GM19238 (cell line): ENCODE results near the gene ATP6V0C.

Source experiments
- DNase-seq: peaks from one replicate; pipeline ENCODE4 v3.0.0; 2011; ENCODE audit warnings: low spot score; ENCODE audit not compliant: insufficient read length

The ATP6V0C gene

DNA sequence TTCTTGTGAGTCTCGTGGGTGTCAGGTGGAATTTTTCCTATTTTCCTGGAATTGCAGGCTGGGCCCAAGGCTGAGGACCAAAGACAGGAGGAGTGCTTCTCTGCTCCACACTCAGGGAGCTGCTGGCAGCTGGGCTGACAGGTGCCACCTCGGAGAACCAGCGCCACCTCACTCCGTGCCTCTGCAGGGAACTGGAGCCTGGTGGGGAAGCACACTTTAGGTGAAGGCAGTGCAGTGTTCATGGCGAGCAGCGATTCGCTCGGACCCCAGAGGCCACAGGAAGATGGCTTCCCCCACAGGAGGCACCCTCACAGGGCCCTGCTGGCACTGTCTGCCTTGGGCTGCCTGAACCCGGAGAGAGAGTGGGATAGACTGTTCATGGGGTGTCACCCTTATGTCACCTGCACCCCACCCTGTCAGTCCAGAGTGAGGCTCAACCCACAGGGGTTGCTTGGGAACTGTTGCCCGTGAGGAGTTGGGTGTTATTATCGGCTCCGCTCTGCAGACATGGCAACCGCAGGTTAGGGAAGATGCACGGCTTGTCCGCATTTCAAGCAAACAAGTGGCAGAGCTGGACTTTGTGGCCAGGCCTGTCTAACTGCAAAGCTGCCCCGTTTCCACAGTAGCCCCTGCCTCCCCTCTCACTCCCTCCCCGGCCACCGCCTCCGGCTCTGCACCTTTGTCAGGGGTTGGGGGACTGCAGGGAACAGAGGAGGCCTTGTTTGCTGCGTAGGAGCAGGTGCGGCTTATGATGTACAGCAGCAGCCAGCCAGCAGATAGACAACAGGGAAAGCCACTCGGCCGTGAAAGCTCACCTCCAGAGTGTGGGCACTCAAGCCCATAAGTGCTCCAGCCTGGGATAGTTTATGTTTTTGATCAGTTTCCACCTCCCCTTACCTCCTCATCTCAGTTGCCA is 23.3 kb upstream of the ATP6V0C start:
- DNase-seq: no peak

- no peak for DNase-seq
Observed at GRCh38 chr16:2492292-2492691, 21.5 kb upstream of the ATP6V0C start.

- DNase-seq: no peak
Observed at GRCh38 chr16:2493605-2494004, 20.1 kb upstream of the ATP6V0C start.

DNA sequence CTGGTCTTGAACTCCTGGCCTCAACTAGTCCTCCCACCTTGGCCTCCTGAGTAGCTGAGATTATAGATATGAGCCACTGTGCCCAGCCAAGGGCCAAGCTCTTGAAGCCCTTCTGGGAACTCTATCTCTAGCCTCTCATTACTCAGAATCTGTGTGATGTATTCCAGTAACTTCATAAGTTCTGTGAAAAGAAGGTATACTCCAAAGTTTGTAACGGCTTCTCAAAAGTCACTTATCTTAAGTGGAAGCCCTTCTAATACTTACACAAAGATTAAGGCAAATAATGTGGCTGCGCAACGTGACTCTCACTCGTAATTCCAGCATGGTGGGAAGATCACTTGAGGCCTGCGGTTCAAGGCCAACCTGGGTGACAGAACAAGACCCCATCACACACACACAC is 19.1 kb upstream of the ATP6V0C start:
- no peak for DNase-seq

GRCh38 chr16:2495041-2495440 is 18.7 kb upstream of the ATP6V0C start:
- DNase-seq: no peak

DNA sequence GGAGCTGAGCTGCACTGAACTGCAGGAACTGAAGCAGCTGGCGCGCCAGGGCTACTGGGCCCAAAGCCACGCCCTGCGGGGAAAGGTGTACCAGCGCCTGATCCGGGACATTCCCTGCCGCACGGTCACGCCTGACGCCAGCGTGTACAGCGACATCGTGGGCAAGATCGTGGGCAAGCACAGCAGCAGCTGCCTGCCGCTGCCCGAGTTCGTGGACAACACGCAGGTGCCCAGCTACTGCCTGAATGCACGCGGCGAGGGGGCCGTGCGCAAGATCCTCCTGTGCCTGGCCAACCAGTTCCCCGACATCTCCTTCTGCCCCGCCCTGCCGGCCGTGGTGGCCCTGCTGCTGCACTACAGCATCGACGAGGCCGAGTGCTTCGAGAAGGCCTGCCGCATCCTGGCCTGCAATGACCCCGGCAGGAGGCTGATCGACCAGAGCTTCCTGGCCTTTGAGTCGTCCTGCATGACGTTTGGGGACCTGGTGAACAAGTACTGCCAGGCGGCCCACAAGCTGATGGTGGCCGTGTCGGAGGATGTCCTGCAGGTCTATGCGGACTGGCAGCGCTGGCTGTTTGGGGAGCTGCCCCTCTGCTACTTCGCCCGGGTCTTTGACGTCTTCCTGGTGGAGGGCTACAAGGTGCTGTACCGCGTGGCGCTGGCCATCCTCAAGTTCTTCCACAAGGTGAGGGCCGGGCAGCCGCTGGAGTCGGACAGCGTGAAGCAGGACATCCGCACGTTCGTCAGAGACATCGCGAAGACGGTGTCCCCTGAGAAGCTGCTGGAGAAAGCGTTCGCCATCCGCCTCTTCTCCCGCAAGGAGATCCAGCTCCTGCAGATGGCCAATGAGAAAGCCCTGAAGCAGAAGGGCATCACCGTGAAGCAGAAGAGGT is 17.3 kb upstream of the ATP6V0C start:
- DNase-seq: no peak

- no peak for DNase-seq
Observed at GRCh38 chr16:2497116-2497630, 16.6 kb upstream of the ATP6V0C start.

DNA sequence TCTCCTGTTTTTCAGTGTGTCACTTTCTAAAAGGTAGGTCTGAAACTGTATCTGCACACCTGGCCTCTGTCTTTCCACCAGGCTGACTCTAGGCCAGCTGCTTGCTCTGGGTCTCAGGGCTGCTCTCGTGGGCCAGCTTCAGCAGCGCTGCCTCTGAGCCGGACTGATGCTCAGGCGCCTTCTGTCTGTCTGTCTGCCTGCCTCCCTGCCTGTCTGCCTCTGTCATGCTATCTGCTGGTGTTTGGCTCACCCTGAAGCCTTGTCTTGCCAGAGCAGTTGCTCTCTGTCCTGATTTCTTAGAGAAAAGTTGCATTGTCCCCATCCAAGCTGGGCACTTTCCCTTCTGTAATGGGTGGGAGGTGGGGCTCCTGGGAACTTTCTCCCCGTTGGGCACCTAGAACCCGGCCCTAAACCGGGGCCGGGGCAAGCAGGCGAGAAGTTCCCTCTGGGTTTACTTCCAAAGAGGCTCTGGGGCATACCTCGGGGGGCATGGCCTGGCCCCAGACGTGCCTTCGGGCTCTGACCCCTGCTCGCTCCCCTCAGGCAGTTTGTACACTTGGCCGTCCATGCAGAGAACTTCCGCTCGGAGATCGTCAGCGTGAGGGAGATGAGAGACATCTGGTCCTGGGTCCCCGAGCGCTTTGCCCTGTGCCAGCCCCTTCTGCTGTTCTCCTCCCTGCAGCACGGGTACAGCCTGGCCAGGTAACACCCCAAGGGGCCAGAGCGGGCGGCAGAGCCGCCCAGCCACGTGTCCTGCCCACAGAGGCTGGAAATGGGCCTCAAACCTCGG is 15.9 kb upstream of the ATP6V0C start:
- DNase-seq: no peak

DNA sequence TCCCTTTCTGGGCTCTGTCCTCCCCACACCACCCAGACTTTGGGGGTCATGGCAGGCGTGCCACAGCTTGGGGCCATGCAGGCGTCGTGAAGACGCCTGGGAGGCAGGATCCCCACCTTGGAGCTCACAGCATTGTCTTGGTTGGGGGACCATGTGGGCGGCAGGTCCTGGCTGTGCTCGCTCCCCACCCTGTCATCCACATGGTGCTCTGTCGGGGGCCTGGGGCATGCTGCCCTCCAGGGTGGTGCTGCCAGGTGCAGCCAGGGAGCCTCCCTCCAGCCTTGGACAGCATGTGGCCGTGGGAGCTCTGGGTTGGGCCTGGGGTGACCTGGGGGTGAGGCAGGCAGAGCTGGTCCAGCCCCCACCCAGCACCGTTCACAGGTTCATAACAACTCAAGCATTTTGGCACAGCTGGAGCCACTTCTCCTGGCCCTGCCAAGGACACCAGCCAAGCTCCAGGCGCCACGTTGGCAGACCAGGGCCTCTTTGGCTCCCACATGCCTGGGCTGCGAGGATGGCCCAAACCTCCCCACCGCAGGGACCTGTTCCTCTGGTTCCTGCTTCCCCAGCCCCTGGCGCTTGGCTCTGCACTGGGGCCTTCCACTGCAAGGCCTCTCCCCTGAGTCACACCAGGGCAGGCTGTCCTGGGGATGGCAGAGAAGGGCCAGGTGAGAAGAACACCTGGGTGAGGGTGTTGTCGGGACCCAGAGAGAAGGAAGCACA is 15.1 kb upstream of the ATP6V0C start:
- DNase-seq: no peak

DNA sequence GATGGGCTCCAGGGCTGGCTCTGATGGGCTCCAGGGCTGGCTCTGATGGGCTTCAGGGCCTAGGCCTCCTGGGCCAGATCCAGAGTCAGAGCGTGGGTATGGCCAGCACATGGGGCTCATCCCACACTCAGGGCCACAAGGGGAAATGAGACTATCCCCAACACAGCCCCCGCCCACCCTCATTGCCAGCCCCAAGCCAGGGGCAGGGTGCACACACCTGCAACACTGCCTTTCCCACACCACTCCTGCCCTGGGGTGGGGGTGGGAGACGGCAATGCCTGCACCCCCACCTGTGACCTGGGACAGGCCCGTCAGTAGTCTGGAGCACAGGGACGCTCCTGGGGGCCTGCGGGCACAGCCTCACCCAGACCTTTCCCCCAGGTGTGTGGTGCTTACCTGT is 14.3 kb upstream of the ATP6V0C start:
- DNase-seq: no peak

- no peak for DNase-seq
Observed at GRCh38 chr16:2499890-2500429, 13.8 kb upstream of the ATP6V0C start.

DNA sequence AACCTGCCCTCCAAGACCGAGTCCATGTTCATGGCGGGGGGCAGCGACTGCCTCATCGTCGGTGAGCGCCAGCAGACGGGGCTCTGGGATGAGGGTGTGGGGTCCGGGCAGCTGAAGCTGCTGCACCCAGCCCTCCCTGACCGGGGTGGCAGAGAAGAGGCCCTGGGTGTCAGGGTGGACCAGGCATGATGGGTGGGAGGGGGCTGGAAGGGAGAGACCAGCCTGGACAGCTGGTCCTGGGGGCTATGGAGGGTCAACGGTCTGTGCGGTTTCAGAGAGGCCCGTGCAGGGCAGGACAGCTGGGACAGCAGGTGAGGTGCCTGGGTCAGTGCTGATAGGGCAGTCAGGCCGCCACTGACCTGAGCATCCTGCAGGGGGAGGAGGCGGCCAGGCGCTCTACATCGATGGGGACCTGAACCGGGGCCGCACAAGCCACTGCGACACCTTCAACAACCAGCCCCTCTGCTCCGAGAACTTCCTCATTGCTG is 13.3 kb upstream of the ATP6V0C start:
- DNase-seq: no peak

DNA sequence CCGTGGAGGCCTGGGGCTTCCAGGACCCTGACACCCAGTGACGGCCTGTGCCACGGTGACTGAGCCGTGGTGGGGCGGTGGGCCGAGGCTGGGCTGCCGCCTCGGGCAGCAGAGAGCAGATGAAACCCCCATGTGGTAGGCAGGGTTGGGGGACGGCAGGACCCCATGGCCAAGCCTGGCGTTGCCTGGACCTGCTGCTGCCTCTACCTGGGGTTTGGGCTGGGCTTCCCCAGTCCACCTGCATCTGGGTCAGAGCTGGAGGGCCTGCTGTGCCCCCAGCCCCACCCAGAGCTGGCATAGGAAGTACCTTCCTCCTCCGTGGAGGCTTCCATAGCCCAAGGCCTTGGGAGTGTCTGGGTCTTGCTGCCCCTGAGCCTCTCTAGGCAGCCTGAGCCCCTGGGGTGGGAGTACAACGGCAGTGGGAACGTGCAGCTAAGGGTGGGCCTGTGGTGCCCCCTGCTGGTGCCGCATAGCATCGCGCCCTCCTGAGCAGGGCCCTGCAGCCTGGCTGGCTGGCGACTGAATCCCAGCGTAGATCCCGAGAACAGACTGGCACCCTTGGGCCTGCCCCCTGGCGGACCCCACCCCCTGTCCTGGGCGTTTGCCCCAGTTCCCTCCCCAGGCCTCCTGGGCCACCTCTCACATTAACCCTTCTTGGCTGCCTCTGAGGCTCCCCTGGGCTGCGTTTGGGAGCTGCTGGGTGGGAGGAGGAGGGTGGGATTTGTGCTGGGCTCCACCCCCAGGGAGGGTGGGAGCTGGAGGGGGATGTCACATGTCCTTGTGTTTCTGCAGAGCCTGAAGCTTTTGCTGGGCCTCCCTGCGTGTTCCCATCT is 12.6 kb upstream of the ATP6V0C start:
- DNase-seq: peak; percentile 84

- DNase-seq: no peak
Observed at GRCh38 chr16:2501946-2502895, 11.5 kb upstream of the ATP6V0C start.

GRCh38 chr16:2505695-2506094 is 8.1 kb upstream of the ATP6V0C start:
- no peak for DNase-seq

DNA sequence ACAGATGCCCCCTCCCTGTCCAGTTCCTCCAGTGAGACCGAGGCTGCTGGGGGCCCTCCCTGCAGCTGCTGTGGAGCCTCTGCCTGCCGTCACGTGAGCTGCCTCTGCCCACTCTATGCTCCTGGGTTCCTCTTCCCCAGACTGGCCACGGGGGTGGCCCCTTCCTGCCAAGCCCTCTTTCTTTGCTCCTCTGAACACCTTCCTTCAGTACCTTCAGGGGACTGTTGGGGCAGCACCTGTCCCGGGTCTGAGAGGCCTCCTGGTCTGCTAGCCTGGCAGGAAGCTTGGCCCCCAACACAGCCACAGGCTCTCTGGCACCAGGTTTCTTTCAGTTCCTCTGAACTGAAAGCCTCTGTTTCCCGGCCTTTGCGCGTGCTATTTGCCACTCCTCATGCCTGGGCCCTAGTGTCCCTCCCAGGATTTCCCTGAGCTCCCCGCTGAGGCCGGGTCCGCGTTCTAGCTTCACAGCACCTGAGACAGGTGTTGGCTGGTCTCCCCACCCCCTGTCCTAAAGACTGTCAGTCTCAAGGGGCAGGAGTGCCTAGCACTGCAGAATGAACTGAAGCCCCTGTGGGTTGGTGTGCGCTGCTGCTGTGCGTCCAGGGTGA is 6.6 kb upstream of the ATP6V0C start:
- DNase-seq: peak; percentile 83

DNA sequence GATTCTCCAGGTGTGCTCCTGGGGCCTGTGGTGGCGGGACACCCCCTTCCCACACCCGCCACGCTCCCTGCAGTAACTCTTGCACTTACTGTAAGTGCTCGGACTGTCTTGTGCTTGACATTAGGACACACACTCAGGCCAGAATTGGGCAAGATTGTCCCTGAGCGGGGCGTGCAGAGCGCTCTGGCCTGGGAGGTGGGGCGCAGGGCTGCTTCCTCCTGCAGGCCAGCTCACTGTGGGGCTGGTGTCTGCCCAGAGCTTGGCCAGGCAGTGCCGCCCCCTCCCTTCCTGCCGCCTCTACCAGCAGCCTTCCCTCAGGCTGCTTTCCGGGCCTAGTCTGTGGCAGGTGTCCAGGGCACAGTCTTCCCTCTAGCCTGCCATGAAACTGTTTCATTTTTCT is 6.1 kb upstream of the ATP6V0C start:
- no peak for DNase-seq
